Measurements from ENCODE around the gene TNFSF9. TPM values are rescaled to one million over a fixed set of nuclear protein-coding genes. Genes with fewer than 3 reads are reported as not detected.

Gene TNFSF9
- total RNA-seq, 4 donors from 2014 or later = 1.5 to 3.7 TPM; not detected in 2

DNA sequence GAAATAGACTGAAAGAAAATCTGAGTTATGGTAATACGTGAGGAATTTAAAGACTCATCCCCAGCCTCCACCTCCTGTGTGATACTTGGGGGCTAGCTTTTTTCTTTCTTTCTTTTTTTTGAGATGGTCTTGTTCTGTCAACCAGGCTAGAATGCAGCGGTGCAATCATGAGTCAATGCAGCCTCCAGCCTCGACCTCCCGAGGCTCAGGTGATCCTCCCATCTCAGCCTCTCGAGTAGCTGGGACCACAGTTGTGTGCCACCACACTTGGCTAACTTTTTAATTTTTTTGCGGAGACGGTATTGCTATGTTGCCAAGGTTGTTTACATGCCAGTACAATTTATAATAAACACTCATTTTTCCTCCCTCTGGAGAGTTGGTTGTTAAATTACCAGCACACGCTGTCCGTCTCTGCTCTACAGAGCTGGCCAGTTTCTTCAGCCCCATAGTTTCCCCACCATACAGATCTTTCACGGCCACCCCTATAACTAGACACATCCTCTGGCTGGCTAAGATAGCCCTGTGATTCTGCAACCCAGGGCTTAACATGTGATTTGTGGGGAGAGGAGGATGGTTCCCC is 4.8 kb downstream of the TNFSF9 start:
- TF ChIP-seq, protein P1, sequence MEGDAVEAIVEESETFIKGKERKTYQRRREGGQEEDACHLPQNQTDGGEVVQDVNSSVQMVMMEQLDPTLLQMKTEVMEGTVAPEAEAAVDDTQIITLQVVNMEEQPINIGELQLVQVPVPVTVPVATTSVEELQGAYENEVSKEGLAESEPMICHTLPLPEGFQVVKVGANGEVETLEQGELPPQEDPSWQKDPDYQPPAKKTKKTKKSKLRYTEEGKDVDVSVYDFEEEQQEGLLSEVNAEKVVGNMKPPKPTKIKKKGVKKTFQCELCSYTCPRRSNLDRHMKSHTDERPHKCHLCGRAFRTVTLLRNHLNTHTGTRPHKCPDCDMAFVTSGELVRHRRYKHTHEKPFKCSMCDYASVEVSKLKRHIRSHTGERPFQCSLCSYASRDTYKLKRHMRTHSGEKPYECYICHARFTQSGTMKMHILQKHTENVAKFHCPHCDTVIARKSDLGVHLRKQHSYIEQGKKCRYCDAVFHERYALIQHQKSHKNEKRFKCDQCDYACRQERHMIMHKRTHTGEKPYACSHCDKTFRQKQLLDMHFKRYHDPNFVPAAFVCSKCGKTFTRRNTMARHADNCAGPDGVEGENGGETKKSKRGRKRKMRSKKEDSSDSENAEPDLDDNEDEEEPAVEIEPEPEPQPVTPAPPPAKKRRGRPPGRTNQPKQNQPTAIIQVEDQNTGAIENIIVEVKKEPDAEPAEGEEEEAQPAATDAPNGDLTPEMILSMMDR (IDR thresholded peaks at IDR 0.05; ENCODE audit: low read depth) = no peak

DNA sequence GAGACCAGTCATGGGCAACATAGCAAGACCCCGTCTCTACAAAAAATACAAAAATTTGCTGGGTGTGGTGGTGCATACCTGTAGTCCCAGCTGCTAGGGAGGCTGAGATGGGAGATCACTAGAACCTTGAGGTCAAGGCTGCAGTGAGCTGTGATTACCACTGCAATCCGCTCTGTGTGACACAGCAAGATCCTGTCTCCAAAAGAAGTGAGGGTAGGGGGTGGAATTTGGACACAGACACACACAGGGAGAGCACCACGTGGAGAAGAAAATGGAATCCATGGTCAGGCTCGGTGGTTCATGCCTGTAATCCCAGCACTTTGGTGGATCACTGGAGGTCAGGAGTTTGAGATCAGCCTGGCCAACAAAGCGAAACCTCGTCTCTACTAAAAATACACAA is 8.7 kb downstream of the TNFSF9 start:
- TF ChIP-seq, protein P1 (IDR thresholded peaks at IDR 0.05; ENCODE audit: low read depth) = no peak

DNA sequence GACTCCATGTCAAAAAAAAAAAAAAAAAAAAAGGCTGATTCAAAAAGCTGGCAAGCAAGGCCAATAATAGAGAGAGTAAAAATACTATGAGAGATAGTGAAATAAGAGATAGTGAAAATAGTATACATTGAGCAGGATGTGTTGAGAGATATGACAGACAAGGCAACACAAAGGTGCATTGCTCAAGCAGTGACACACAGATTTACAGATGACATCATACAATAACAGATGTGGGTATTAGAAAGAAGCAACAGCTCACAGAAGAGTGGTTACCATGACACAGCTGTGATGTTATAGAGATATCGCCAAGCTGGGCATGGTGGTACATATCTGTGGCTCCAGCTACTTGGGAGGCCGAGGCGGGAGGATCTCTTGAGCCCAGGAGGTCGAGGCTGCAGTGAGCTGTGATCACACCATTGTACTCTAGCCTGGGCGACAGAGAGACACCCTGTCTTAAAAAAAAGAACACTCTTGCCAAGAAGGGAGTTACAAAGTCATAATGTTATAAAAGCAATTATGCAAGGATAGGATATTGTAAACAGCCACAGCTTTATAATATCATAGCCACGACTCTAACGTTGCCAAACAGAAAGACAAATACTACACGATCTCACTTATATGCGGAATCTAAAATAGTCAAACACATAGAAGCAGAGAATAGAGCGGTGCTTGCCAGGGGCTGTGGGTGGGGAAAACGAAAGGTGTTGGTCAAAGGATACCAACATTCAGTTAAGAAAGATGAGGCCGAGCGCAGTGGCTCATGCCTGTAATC is 10.3 kb downstream of the TNFSF9 start:
- TF ChIP-seq, protein P1 (IDR thresholded peaks at IDR 0.05; ENCODE audit: low read depth) = no peak

GRCh38 chr19:6543866-6544347 is 13.1 kb downstream of the TNFSF9 start:
- TF ChIP-seq, protein P1 (IDR thresholded peaks at IDR 0.05; ENCODE audit: low read depth) = no peak

DNA sequence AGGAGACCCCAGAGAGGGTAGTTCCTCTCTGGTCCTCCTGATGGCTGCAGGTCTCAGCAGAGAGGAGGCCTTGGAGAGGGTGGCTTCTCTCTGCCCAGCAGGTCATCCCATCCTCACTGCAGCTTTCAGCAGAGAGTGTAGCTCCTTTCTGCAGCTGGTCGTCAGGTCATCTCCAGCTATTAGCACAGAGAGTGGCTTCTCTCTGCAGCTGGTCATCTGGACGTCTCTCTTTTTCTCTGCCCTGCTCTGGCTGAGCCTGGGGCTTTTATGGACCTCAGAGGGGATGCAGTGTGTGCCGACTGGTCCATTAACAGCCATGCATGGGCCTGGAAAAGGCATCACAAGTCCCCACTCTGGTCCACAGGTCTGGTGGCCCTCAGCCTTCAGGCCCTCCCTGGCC is 20.3 kb downstream of the TNFSF9 start:
- TF ChIP-seq, protein P1 (IDR thresholded peaks at IDR 0.05; ENCODE audit: low read depth) = no peak

DNA sequence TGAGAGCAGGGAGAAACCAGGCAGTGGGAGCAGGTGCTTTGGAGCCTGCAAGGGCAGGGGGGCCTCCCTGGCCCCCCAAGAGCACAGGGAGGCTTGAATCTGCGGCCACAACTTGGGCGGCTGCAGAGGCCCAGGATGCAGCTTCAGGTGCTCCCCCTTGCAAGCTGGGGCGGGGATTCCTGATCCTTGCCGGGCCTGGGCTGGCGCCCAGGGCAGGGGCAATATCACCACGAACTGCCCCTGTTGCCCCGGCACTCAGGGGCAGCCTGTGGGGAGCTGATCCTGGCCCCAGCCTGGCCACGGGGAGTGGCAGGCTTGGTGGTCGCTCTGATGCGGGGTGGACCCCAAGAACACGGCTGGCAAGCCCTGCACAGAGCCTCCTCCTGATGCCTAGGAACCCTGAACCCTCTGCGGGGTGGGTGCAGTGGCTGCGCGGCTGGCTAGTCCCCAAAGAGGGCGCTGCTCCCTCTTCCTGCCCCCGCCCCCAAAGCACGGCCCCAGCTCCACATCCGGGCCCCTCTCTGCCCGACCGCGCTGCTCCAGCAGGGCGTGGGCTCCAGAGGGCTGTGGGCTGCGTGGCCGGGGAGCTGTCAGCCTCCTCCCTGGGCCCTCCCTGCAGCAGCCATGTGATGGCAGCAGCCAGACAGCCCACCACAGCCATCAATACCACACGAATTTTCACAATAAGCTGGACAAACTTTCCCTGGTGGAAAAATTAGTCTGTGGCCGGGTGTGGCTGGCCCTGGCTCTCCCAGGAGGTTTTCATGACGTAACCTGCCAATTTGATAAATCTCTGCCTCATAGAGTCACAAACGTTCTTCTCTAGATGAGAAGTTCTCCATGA is 21.0 kb downstream of the TNFSF9 start:
- TF ChIP-seq, protein P1 (IDR thresholded peaks at IDR 0.05; ENCODE audit: low read depth) = no peak

GRCh38 chr19:6556043-6556449 is 25.2 kb downstream of the TNFSF9 start:
- TF ChIP-seq, protein P1 (IDR thresholded peaks at IDR 0.05; ENCODE audit: low read depth) = no peak
